ENCODE data around the gene APBB1IP.
A peak's percentile ranks its signal among the peaks of the same experiment; 100 is the strongest.
"Not testable (repeated sequence)": the region's sequence is repeated elsewhere in the genome, so short reads cannot be mapped to it uniquely, and the experiment has no call there.

The APBB1IP gene

DNA sequence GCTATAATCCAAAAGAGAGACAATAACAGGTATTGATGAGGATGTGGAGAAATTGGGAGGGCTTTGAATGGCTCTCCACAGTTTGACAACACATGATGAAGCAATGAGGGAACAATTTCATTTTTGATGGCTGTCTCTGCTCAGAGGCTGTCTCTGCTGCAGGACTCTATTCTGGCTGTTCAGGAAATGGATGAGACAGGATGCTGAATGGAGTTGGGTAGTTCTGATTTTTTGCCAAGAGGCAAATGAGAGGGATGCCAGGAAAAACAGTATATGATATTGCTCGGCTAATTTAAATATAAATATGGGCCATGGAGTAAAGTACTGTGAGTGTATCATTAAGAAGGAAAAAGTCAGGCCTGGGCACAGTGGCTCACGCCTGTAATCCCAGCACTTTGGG is 16.8 kb downstream of the APBB1IP start:
- no peaks in the 10 kb centered on the region for H3K27me3 Mint-ChIP-seq (ENCODE audit: low read depth)
- H3K27ac Mint-ChIP-seq = no peak overlapping the region
- H3K4me3 Mint-ChIP-seq = no peak overlapping the region
- peaks cover 31% of the 10 kb centered on the region for H3K36me3 Mint-ChIP-seq (ENCODE audit: low read depth)
- H3K4me1 Mint-ChIP-seq (ENCODE audit: low read depth) = peaks cover 38% of the 10 kb centered on the region
- H3K9me3 Mint-ChIP-seq = peaks cover 10% of the 10 kb centered on the region

DNA sequence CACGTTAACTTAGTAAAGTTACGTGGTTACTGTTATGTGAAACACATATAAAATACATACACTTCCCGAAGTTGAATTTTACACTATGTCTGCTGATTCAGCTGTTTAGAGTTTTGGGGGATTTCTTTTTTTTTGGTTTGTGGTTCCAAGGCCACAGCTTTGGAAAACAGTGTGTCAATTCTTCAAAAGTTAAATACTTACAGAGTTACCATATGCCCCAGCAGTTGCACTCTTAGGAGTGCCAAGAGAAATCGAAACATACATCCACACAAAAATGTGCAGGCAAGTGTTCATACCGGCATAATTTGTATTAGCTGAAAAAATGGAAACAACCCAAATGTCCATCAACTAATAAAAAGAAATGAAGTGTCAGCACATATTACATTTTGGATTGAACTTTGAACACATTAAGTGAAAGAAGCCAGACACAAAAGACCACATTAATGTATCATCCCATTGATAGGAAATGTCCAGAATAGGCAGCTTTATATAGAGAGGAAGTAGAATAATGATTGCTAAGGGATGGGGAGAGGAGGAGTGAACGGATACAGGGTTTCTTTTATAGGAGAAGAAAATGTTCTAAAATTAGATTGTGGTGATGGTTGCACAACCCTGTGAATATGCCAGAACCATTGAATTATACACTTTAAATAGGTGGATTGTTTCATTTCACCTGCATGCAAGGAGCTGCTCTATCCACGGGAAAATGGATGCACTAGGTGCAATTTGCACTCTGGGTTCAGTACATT is 17.6 kb downstream of the APBB1IP start:
- Mint-ChIP-seq H3K36me3 (ENCODE audit: low read depth) (peaks cover 29% of the 10 kb centered on the region), H3K27ac (no peak overlapping the region), H3K9me3 (peaks cover 10% of the 10 kb centered on the region), H3K27me3 (ENCODE audit: low read depth) (no peaks in the 10 kb centered on the region), H3K4me1 (ENCODE audit: low read depth) (peaks cover 34% of the 10 kb centered on the region), H3K4me3 (no peak overlapping the region)

DNA sequence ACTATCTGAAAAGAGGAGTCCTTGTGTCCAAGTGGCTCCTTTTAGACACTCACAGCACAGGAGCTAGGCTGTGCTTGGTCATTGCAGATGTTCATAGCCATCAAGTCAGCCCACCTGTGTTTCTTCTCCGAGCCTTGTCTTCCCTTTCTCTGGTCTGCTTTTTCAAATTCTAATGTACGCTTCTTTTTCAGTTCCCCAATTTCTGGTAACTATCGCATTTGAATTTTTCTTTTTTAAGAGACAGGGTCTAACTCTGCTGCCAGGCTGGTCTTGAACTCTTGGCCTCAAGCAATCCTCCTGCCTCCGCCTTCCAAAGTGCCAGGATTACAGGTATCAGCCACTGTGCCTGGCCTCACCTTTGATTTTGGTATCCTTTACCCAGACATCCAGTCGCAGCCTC is 18.9 kb downstream of the APBB1IP start:
- Mint-ChIP-seq H3K27ac (no peak overlapping the region), H3K36me3 (ENCODE audit: low read depth) (peaks cover 29% of the 10 kb centered on the region), H3K9me3 (peaks cover 10% of the 10 kb centered on the region), H3K4me1 (ENCODE audit: low read depth) (peaks cover 32% of the 10 kb centered on the region), H3K4me3 (no peak overlapping the region), H3K27me3 (ENCODE audit: low read depth) (no peaks in the 10 kb centered on the region)

DNA sequence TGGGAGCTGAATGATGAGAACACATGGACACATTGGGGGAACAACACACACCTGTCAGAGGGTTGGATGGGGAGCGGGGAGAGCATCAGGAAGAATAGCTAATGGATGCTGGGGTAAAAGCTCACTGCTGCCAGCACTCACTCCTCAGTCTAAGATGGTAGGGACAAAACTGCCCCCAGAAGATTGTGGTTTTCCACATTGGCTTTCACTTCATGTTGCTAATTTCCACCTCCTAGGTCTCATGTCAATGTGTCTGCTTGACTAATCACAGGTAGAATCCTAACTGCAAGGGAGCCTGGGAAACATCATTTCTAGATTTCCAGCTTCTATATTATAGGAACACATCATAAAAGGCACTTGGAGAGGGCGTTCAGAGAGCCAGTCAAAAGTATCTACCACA is 22.6 kb downstream of the APBB1IP start:
- H3K27ac Mint-ChIP-seq = no peak overlapping the region

DNA sequence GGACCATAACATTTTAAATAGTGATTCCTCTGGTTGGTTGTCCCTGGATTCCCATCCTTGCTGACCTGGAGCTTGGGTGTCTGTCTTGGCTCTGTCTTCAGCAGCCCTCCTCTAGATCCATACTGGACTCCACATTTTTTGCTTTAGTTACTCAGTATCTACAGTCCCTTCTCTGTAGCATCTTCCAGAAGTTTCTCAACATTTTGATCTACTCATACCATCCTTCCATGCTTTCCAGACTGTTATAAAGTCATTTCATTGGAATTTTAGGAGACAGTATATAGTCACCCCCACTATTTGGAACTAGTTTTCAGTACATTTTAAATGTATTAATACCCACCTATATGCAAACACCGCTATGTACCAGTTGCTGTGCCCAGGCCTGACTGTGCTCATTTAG is 25.8 kb downstream of the APBB1IP start:
- H3K36me3 Mint-ChIP-seq (ENCODE audit: low read depth) = peaks cover 29% of the 10 kb centered on the region
- peak overlapping the region; percentile 22 for H3K27ac Mint-ChIP-seq
- peaks cover 32% of the 10 kb centered on the region for H3K4me1 Mint-ChIP-seq (ENCODE audit: low read depth)
- H3K9me3 Mint-ChIP-seq = peaks cover 3% of the 10 kb centered on the region
- H3K27me3 Mint-ChIP-seq (ENCODE audit: low read depth) = no peaks in the 10 kb centered on the region
- no peak overlapping the region for H3K4me3 Mint-ChIP-seq

More for the DNA sequence above, 22.6 kb downstream of the APBB1IP start:
- H3K27me3 Mint-ChIP-seq (ENCODE audit: low read depth) = no peaks in the 10 kb centered on the region
- H3K4me1 Mint-ChIP-seq (ENCODE audit: low read depth) = peaks cover 25% of the 10 kb centered on the region
- H3K36me3 Mint-ChIP-seq (ENCODE audit: low read depth) = peaks cover 31% of the 10 kb centered on the region
- H3K9me3 Mint-ChIP-seq = peaks cover 8% of the 10 kb centered on the region
- H3K4me3 Mint-ChIP-seq = no peak overlapping the region

DNA sequence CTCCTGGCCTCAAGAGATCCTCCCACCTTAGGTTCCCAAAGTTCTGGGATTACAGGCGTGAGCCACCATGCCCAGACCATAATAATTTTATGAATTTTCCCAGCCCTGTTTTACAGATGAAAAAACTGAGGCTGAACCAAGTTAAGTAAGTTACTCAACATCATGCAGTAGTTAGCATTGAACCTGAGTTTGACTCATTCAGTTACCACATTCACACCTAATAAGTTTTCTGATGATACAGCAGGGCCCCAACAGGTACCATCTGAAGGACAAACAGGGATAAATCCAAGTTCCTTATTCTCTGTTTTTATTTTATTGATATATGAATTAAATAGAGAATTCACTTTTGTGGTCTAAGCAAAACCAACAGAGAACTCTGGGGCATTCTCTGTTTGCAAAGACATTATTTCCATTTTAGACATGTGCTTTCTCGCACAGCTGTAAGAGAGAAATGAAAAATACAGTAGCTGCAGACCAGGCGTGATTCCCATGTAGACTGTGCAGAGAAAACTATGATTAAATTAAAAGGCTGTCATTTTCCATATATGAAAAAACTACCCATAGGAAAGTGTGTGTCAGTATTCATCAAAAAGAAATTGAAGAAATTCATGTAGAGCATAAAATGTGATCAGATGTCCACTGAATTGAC is 26.6 kb downstream of the APBB1IP start:
- H3K36me3 Mint-ChIP-seq (ENCODE audit: low read depth) = peaks cover 33% of the 10 kb centered on the region

DNA sequence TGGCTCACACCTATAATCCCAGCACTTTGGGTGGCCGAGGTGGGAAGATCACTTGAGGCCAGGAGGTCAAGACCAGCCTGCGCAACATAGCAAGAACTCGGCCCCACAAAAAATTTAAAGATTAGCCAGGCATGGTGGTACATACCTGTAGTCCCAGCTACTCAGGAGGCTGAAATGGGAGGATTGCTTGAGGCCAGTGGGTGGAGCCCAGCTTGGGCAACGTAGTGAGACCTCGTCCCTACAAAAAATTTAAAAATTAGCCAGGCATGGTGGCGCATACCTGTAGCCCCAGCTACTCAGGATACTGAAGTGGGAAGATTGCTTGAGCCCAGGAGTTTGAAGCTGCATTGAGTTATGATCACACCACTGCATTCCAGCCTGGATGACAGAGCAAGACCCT is 28.4 kb downstream of the APBB1IP start:
- not testable (repeated sequence) for H3K4me3 Mint-ChIP-seq; H3K27me3 Mint-ChIP-seq (ENCODE audit: low read depth); H3K9me3 Mint-ChIP-seq
- H3K36me3 Mint-ChIP-seq (ENCODE audit: low read depth) = peaks cover 34% of the 10 kb centered on the region
- peaks cover 46% of the 10 kb centered on the region for H3K4me1 Mint-ChIP-seq (ENCODE audit: low read depth)
- peak overlapping the region; percentile 21 for H3K27ac Mint-ChIP-seq

More for the DNA sequence above, 26.6 kb downstream of the APBB1IP start:
- H3K4me3 Mint-ChIP-seq = no peak overlapping the region
- no peak overlapping the region for H3K27ac Mint-ChIP-seq
- peaks cover 3% of the 10 kb centered on the region for H3K9me3 Mint-ChIP-seq
- no peaks in the 10 kb centered on the region for H3K27me3 Mint-ChIP-seq (ENCODE audit: low read depth)
- peaks cover 38% of the 10 kb centered on the region for H3K4me1 Mint-ChIP-seq (ENCODE audit: low read depth)

DNA sequence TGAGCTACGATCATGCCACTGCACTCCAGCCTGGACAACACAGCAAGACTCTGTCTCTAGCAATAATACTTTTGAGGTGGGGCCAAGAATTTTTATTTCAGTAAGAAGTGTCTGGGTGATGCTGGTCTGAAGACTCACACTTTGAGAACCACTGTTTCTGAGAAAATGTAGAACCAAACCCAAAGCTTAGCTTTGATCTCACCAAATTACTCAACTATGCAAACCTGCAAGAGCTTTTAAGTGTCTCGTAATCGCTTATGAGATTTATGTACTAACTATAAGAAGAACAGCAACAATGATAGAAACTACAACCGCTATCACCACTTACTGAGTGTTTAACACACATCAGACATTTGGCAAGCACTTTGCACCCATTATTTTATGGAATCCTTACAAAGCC is 29.5 kb downstream of the APBB1IP start:
- Mint-ChIP-seq H3K27me3 (ENCODE audit: low read depth) (no peaks in the 10 kb centered on the region), H3K36me3 (ENCODE audit: low read depth) (peaks cover 41% of the 10 kb centered on the region), H3K4me3 (peak overlapping the region; percentile 39), H3K9me3 (peaks cover 3% of the 10 kb centered on the region), H3K4me1 (ENCODE audit: low read depth) (peaks cover 52% of the 10 kb centered on the region), H3K27ac (peak overlapping the region; percentile 73)

DNA sequence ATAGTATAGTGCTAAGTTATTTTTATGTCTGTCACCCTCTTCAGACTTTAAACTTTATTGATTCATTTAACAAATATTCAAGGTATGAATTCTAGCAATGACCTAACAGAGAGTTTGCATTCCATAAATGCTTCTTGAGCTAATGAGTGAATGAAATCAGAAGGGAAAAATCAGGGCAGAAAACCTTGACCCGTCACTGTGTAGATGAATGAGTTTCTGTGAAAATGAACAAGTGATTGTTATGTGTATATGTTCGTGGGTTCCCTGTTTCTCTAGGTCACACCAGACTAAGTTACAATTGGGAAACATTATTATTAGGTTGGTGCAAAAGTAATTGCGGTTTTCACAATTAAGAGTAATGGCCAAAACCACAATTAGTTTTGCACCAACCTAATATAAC is 30.1 kb downstream of the APBB1IP start:
- Mint-ChIP-seq H3K27ac (no peak overlapping the region), H3K27me3 (ENCODE audit: low read depth) (no peaks in the 10 kb centered on the region), H3K36me3 (ENCODE audit: low read depth) (peaks cover 37% of the 10 kb centered on the region), H3K9me3 (no peaks in the 10 kb centered on the region), H3K4me1 (ENCODE audit: low read depth) (peaks cover 53% of the 10 kb centered on the region), H3K4me3 (no peak overlapping the region)

DNA sequence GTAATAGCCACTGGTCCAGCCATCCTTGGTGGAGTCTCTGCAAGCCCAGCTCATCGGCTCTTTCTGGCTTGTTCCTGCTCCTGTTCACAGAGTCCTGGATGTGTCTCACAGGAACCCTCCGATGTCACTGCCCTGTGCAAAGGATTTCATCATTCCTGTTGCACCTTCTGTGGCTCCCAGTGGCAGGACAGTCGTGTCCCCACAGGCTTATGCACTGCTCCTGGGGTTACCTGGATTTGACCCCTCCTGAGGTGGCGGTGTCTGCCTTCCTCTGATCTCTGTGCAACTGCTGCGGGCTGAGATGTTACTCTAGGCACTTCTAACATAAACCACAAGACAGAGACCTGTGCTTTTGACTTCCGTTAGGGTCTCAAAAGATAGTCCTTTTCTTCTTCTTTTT is 30.6 kb downstream of the APBB1IP start:
- peaks cover 35% of the 10 kb centered on the region for H3K36me3 Mint-ChIP-seq (ENCODE audit: low read depth)
- no peaks in the 10 kb centered on the region for H3K27me3 Mint-ChIP-seq (ENCODE audit: low read depth)
- H3K27ac Mint-ChIP-seq = peak overlapping the region; percentile 71
- H3K9me3 Mint-ChIP-seq = no peaks in the 10 kb centered on the region
- peaks cover 53% of the 10 kb centered on the region for H3K4me1 Mint-ChIP-seq (ENCODE audit: low read depth)
- peak overlapping the region; percentile 74 for H3K4me3 Mint-ChIP-seq

DNA sequence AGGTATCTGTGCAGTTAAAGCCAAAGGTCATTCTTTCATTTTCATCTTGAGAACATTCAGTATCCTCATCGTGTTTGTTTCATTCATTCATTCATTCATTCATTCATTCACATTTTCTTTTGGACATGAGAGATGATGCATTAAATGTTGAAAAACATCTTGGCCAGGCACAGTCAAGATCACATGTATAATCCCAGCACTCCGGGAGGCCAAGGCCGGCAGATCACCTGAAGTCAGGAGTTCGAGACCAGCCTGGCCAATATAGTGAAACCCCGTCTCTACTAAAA is 34.3 kb downstream of the APBB1IP start:
- no peaks in the 10 kb centered on the region for H3K9me3 Mint-ChIP-seq
- H3K27ac Mint-ChIP-seq = no peak overlapping the region
- peaks cover 63% of the 10 kb centered on the region for H3K4me1 Mint-ChIP-seq (ENCODE audit: low read depth)

DNA sequence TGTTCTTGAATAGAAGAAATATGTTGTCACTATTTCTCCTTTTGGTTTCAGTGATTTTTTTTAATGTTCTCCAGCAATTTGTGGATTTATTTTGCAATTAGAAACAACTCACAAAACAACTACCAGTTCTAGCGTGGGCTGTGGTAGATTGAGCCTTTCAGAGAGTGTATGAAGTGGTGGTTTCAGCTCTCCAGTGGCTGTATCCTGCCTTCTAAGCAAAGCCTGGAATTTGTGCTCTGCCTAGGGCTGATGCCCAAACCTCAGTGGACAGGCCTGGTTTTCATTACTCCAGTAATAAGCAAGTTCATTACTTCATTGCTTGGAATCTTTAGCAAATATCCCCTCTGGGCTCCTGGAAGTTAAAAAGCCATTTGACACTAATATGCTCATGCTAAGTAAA is 35.9 kb downstream of the APBB1IP start:
- Mint-ChIP-seq H3K36me3 (ENCODE audit: low read depth) (peaks cover 42% of the 10 kb centered on the region), H3K27me3 (ENCODE audit: low read depth) (no peaks in the 10 kb centered on the region), H3K4me3 (no peak overlapping the region)

More for the DNA sequence above, 34.3 kb downstream of the APBB1IP start:
- Mint-ChIP-seq H3K4me3 (no peak overlapping the region), H3K36me3 (ENCODE audit: low read depth) (peaks cover 36% of the 10 kb centered on the region), H3K27me3 (ENCODE audit: low read depth) (no peaks in the 10 kb centered on the region)

DNA sequence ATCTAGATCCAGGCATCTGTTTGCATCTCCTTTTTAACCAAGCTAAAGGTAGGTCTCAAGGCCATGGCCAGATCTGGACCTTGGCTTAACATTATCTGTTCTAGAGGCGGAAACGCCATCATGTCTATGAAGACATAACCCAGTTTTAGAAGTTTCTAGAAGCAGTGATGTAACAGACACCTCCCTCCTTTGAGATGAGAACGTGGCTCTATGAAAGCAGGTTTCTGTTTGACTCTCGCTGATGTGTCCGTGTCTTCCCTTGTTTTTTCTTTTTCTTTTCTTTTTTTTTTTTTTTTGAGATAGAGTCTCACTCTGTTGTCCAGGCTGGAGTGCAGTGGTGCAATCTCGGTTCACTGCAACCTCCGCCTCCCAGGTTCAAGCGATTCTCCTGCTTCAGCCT is 36.7 kb downstream of the APBB1IP start:
- Mint-ChIP-seq H3K4me3 (peak overlapping the region; percentile 48), H3K4me1 (ENCODE audit: low read depth) (peaks cover 57% of the 10 kb centered on the region), H3K27ac (peak overlapping the region; percentile 77), H3K36me3 (ENCODE audit: low read depth) (peaks cover 41% of the 10 kb centered on the region)
- not testable (repeated sequence) for H3K9me3 Mint-ChIP-seq; H3K27me3 Mint-ChIP-seq (ENCODE audit: low read depth)

More for the DNA sequence above, 35.9 kb downstream of the APBB1IP start:
- Mint-ChIP-seq H3K27ac (peak overlapping the region; percentile 77), H3K9me3 (no peaks in the 10 kb centered on the region), H3K4me1 (ENCODE audit: low read depth) (peaks cover 61% of the 10 kb centered on the region)

DNA sequence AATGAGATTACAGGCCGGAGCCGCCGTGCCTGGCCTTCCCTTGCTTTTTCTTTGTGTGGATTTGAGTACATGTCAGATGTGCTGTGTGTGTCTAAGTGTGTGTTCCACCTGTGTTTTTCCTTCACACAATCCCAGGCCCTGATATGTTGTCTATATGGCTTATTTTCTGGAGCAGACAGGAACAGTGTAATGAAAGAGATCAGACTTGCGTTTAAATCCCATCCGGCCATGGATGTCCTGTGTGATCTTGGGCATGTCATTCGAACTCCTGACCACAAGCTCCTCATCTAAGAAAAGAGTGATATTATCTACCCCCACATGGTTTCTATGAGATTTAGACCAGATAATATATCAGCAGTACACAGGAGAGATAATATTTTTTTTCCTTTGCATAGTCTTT is 37.2 kb downstream of the APBB1IP start:
- Mint-ChIP-seq H3K27ac (peak overlapping the region; percentile 77), H3K9me3 (no peaks in the 10 kb centered on the region), H3K27me3 (ENCODE audit: low read depth) (no peaks in the 10 kb centered on the region), H3K36me3 (ENCODE audit: low read depth) (peaks cover 44% of the 10 kb centered on the region), H3K4me1 (ENCODE audit: low read depth) (peaks cover 61% of the 10 kb centered on the region), H3K4me3 (peak overlapping the region; percentile 41)

DNA sequence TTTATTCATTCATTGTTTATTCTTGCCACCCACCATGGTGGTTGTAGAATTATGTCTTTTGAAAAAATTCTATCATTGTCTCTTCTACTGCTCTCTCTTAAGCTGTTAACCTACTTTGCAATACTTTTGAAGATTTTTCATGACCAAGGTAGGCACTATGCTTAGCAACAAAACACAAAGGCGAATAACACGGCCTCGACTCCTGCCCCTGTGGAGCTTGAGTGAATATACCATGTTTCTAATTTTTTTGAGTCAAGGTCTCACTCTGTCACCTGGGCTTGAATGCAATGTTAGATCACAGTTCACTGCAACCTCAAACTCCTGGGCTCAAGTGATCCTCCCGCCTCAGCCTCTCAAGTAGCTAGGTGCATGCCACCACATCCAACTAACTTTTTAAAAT is 39.4 kb downstream of the APBB1IP start:
- no peak overlapping the region for H3K4me3 Mint-ChIP-seq
- peaks cover 34% of the 10 kb centered on the region for H3K36me3 Mint-ChIP-seq (ENCODE audit: low read depth)
- H3K27me3 Mint-ChIP-seq (ENCODE audit: low read depth) = no peaks in the 10 kb centered on the region

More for the DNA sequence above, 39.4 kb downstream of the APBB1IP start:
- Mint-ChIP-seq H3K4me1 (ENCODE audit: low read depth) (peaks cover 58% of the 10 kb centered on the region), H3K27ac (peak overlapping the region; percentile 53), H3K9me3 (no peaks in the 10 kb centered on the region)

Measured in T-helper 1 cell treated with Interleukin-12 subunit alpha and Interleukin-12 subunit beta and Interleukin-4 antibody, amounts not matched to agents 30 μg/mL and 1 μg/mL, for 36 hours (primary cell).